B cell (primary cell): ENCODE measurements around the gene SCUBE1.

Source experiments
- CTCF ChIP-seq: fragments of 200-600 bp; IDR thresholded peaks from one replicate; pipeline ENCODE4 v1.8.0; 2022; ENCODE audit warnings: antibody characterized with exemption, mild to moderate bottlenecking
- EZH2 ChIP-seq: IDR thresholded peaks from 2 replicates; pipeline ENCODE4 v1.6.1; 2012; ENCODE audit warnings: borderline replicate concordance, low read depth, mild to moderate bottlenecking, moderate library complexity, low read length; ENCODE audit not compliant: insufficient read depth, poor library complexity, severe bottlenecking

DNA sequence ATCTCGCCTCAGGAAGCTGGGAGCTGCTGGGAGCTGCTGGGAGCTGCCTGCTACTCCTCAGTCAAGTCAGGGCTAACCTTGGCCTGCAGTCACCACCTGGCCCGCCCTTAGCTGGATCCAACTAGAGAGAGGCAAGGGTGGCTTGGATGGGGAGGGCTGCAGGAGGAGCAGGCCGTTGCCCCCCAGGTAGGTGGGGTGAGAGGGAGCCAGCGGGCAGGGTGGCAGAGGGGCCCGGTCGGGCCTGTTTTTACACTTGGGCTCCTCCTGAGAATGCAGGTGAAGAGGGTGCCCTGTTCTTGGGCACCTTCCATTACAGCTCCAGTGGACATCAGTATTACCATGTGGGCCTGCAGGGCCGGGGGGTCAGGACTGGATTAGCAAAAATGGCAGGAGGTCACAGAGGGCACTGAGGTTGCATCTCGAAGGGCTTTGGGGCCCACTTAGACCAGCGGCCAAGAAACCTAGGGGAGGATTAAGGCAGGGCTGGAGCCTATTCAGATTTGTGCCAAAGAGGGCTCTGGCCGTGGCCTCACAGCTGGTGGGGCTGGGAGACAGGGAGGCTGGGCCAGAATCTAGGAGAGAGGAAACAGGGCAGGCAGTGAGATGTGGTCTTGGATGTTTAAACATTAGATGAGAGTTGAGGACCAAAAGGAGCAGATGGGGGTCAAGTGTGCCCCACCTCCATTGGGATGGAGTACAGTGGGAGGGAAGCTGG is 95.5 kb downstream of the SCUBE1 start:
- TF ChIP-seq EZH2 (no peak), CTCF (no peak)
